Thyroid gland (tissue), 4 donors: ENCODE data around the gene PDXP. TPM values are rescaled to one million over a fixed set of nuclear protein-coding genes. Genes with fewer than 3 reads are reported as not detected.
"Not testable (repeated sequence)": the region's sequence is repeated elsewhere in the genome, so short reads cannot be mapped to it uniquely, and the experiment has no call there.

Experiments
- DNase-seq, 2 donors: peaks; one replicate each; pipeline ENCODE4 v3.0.0-alpha.2; 2019
- H3K27ac ChIP-seq, 3 donors: fragments of 200-600 bp; sonication (generic); 1 replicate in 2 of 3; 2 replicates in 1 of 3; pipeline ENCODE4 v1.5.1; 2016 to 2019; ENCODE audit warnings: mild to moderate bottlenecking in 1 of 3, moderate library complexity in 1 of 3
- H3K27me3 ChIP-seq: fragments of 200-600 bp; sonication (generic); one replicate; pipeline ENCODE4 v1.5.1; 2019
- H3K36me3 ChIP-seq, 2 donors: fragments of 200-600 bp; sonication (generic); one replicate each; pipeline ENCODE4 v1.5.1; 2016 to 2019
- H3K4me1 ChIP-seq, 2 donors: fragments of 200-600 bp; sonication (generic); one replicate each; pipeline ENCODE4 v1.5.1; 2017 to 2019
- H3K4me3 ChIP-seq, 3 donors: fragments of 200-600 bp; sonication (generic); replicated peaks in 1 of 3; 1 replicate in 2 of 3; 2 replicates in 1 of 3; pipeline ENCODE4 v1.5.1; 2016; ENCODE audit warnings: mild to moderate bottlenecking in 1 of 3
- H3K9me3 ChIP-seq: fragments of 200-600 bp; sonication (generic); one replicate; pipeline ENCODE4 v1.5.1; 2017
- POLR2A ChIP-seq, 2 donors: fragments of 450-650 bp; IDR thresholded peaks; one replicate each; pipeline ENCODE4 v1.6.1; 2017; ENCODE audit warnings: antibody characterized with exemption in 2 of 2, mild to moderate bottlenecking in 2 of 2, moderate library complexity in 1 of 2
- WGBS, 2 donors: methylation state at CpG; one replicate each; pipeline ENCODE4 v1.1.5; 2017; 5-methylcytosine and 5-hydroxymethylcytosine counted together
- intact Hi-C: fragments of 100-400 bp; cut with DNase I; formaldehyde crosslinking; loops from one replicate; pipeline ENCODE4 v1.15.1; 2023
- total RNA-seq, 4 donors: library from RNA; depleted of rRNA; stranded (reverse); fragments of >200 nt; gene quantifications; one replicate each; pipeline ENCODE4 v1.2.3, GENCODE V29; 2016
- TF ChIP-seq, protein P1 (sequence below), 6 experiments: fragments of 200-600 bp in 3 of 6; fragments of 450-650 bp in 3 of 6; sonication (generic) in 3 of 6; IDR thresholded peaks; one replicate each; pipeline ENCODE4 v1.5.1; 2016 to 2019; ENCODE audit warnings: antibody characterized with exemption in 6 of 6, mild to moderate bottlenecking in 2 of 6, inconsistent platforms in 1 of 6, moderate library complexity in 1 of 6

PDXP gene, protein sequence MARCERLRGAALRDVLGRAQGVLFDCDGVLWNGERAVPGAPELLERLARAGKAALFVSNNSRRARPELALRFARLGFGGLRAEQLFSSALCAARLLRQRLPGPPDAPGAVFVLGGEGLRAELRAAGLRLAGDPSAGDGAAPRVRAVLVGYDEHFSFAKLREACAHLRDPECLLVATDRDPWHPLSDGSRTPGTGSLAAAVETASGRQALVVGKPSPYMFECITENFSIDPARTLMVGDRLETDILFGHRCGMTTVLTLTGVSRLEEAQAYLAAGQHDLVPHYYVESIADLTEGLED
- 10 to 100 TPM in 3 of 4 donors, 1 to 10 TPM in 1; 4.2 to 15.8 (median 12.3) TPM for total RNA-seq

GRCh38 chr22:37658133-37659065 is at the start of gene PDXP:
Gene PDXP (plus strand): TSS chr22:37658723. CDS start chr22:37658783, 60 bp downstream.
- 0% methylated on average over 29 to 34 of the region's 101 CpGs for WGBS, 2 donors
- Histone ChIP-seq H3K36me3 (no peaks in the 10 kb centered on the region), H3K4me1 (peaks cover 19 to 32% of the 10 kb centered on the region in 2 donors), H3K9me3 (no peaks in the 10 kb centered on the region), H3K27ac (peak within 1 kb of the TSS in 2 of 3 donors; percentile 33 to 43), H3K27me3 (no peaks in the 10 kb centered on the region), H3K4me3 (peak within 1 kb of the TSS in 1 of 3 donors; percentile 56)
- TF ChIP-seq, protein P1, sequence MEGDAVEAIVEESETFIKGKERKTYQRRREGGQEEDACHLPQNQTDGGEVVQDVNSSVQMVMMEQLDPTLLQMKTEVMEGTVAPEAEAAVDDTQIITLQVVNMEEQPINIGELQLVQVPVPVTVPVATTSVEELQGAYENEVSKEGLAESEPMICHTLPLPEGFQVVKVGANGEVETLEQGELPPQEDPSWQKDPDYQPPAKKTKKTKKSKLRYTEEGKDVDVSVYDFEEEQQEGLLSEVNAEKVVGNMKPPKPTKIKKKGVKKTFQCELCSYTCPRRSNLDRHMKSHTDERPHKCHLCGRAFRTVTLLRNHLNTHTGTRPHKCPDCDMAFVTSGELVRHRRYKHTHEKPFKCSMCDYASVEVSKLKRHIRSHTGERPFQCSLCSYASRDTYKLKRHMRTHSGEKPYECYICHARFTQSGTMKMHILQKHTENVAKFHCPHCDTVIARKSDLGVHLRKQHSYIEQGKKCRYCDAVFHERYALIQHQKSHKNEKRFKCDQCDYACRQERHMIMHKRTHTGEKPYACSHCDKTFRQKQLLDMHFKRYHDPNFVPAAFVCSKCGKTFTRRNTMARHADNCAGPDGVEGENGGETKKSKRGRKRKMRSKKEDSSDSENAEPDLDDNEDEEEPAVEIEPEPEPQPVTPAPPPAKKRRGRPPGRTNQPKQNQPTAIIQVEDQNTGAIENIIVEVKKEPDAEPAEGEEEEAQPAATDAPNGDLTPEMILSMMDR (IDR thresholded peaks at IDR 0.05) = no peak
- TF ChIP-seq POLR2A (IDR thresholded peaks at IDR 0.05) = peak in 1 of 2 donors; percentile 85
- intact Hi-C loops = no loop called here
- peak; percentile 99 for DNase-seq

- DNase-seq = peak in 1 of 2 donors; percentile 43
- H3K36me3 ChIP-seq = no peaks in the 10 kb centered on the region
- peak overlapping the region; percentile 71 to 93 (median 93) for H3K4me3 ChIP-seq
- WGBS, 2 donors = 10 to 17% methylated on average over 14 to 19 of the region's 26 CpGs
- peaks cover 31 to 36% of the 10 kb centered on the region in 2 donors for H3K4me1 ChIP-seq
- H3K27ac ChIP-seq = peak overlapping the region; percentile 91 to 96 (median 93)
- no peak for TF ChIP-seq POLR2A (IDR thresholded peaks at IDR 0.05)
- TF ChIP-seq, protein P1 (IDR thresholded peaks at IDR 0.05) = no peak
- H3K27me3 ChIP-seq = no peaks in the 10 kb centered on the region
- no peaks in the 10 kb centered on the region for H3K9me3 ChIP-seq
- intact Hi-C loops = no loop called here
Observed at GRCh38 chr22:37609240-37610152, 49.0 kb upstream of the PDXP start.

DNA sequence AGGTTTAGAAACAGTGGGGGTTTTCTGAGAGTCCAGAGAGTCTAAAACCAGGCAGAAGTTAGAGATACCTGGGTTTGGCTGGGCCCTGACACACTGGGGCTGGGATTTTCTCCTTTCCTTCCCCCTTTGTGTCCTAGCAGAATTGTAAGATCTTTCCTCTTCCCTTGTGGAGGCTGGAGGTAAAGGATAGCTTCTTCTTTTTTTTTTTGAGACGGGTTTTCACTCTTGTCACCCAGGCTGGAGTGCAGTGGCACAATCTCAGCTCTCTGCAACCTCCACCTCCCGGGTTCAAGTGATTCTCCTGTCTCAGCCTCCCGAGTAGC is 48.4 kb upstream of the PDXP start:
- DNase-seq, H3K36me3 ChIP-seq, intact Hi-C loops, H3K9me3 ChIP-seq, H3K27me3 ChIP-seq: not testable (repeated sequence)
- H3K27ac ChIP-seq = peak overlapping the region in 2 of 3 donors; percentile 93 to 96
- WGBS, 2 donors = 81 to 83% methylated on average over 3 of the region's 3 CpGs
- peaks cover 31 to 36% of the 10 kb centered on the region in 2 donors for H3K4me1 ChIP-seq
- peak overlapping the region in 1 of 3 donors; percentile 93 for H3K4me3 ChIP-seq

- Histone ChIP-seq H3K4me1 (peaks cover 31 to 36% of the 10 kb centered on the region in 2 donors), H3K27me3 (no peaks in the 10 kb centered on the region), H3K4me3 (no peak overlapping the region), H3K36me3 (no peaks in the 10 kb centered on the region), H3K9me3 (no peaks in the 10 kb centered on the region), H3K27ac (peak overlapping the region in 2 of 3 donors; percentile 93 to 96)
- intact Hi-C loops = no loop called here
- 86 to 90% methylated on average over 15 of the region's 15 CpGs for WGBS, 2 donors
- no peak for DNase-seq
- TF ChIP-seq, protein P1 (IDR thresholded peaks at IDR 0.05) = no peak
- no peak for TF ChIP-seq POLR2A (IDR thresholded peaks at IDR 0.05)
Observed at GRCh38 chr22:37610480-37611129, 47.9 kb upstream of the PDXP start.
